ENCODE results near the gene MINDY3.
A peak's percentile ranks its signal among the peaks of the same experiment; 100 is the strongest.

MINDY3 gene

DNA sequence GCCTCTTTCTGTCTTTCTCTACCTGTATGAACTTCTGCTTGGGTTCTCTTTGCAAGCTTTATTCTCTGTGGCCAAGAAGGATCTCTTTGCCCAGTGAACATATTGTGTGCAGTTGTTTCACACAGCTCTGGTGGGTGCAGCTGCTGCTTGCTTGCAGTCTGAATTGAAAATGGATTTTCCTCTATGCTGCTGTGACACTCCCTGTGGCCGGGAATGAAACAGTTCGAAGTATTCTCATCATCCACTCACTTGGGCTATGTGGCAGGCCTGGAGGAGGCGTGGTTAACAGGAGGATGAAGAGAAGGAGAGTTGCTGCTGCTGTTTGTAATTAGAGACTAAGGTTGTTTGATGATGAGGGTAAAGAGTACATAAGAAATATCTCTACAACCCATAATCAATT, 112.2 kb downstream of the MINDY3 start:
- TF ChIP-seq, protein P1, sequence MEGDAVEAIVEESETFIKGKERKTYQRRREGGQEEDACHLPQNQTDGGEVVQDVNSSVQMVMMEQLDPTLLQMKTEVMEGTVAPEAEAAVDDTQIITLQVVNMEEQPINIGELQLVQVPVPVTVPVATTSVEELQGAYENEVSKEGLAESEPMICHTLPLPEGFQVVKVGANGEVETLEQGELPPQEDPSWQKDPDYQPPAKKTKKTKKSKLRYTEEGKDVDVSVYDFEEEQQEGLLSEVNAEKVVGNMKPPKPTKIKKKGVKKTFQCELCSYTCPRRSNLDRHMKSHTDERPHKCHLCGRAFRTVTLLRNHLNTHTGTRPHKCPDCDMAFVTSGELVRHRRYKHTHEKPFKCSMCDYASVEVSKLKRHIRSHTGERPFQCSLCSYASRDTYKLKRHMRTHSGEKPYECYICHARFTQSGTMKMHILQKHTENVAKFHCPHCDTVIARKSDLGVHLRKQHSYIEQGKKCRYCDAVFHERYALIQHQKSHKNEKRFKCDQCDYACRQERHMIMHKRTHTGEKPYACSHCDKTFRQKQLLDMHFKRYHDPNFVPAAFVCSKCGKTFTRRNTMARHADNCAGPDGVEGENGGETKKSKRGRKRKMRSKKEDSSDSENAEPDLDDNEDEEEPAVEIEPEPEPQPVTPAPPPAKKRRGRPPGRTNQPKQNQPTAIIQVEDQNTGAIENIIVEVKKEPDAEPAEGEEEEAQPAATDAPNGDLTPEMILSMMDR (conservative IDR thresholded peaks at IDR 0.05): no peak
- H3K27ac ChIP-seq: no peak overlapping the region

DNA sequence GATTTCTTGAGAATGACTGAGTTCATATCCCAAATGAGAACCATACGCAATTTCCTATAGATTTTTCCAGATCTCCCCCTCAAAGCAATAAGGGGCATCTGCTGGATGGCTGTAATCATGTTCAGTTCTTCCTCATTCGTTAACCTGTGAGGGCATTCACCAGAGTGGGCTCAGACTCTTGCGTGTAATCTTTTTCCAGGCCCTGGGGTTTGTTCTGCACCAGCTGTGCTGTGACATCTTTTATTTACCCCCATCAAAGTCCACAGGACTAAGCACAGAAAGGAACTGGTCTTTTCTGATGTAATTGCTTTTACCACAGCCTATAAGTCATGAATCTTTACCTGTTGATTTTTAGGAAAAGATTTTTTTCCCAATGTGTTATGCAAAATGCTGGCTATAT, 112.7 kb downstream of the MINDY3 start:
- no peak overlapping the region for H3K27ac ChIP-seq
- TF ChIP-seq, protein P1 (conservative IDR thresholded peaks at IDR 0.05): no peak

DNA sequence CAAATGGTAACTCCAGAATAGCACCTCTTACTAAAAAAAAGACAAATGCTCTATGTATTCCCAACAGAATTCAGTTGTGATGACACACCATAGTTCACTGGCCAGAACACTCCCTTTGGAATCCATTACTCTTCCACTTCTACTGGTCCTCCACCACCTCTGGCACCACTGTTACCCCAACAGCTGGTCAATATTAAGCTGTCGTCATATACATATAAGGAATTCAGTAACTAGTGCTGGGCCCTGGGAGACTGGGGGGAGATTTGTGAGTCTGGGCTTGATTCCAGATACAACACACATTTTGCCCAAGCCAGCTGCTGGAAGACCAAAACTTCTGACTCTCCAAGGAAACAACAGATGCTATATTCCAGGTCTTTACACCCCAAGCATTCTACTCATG, 114.6 kb downstream of the MINDY3 start:
- H3K27ac ChIP-seq: no peak overlapping the region
- TF ChIP-seq, protein P1 (conservative IDR thresholded peaks at IDR 0.05): no peak

DNA sequence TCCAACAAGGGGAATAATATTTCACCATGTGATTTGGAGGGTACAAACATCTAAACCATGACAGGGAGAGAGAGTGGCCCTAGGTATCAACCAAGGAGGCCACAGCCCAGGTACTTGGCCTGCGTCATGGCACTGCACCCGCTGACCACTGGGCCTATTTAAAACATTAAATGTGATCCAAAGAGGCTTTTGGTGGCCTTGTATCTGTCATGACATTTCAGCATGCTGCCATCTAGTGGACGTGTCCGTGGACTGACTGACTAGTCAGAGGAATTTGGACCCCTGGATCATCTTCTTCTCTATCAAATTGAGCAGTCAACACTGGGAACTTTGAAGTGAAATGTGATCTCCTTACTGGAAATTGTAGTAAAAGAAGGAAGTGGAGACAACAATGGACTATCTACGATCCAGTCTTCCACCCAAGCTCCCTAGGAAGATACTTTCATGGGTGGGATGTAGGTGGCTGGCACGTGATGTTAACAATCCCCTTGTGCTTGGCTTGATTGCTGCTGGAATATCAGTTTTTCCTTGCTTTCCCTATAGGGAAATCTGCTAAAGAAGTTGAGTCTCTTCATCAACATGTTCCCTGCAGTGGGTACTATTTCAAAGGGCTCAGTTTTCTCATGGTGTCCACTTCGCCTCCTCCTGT, 116.0 kb downstream of the MINDY3 start:
- H3K27ac ChIP-seq: no peak overlapping the region
- TF ChIP-seq, protein P1 (conservative IDR thresholded peaks at IDR 0.05): peak; percentile 67

DNA sequence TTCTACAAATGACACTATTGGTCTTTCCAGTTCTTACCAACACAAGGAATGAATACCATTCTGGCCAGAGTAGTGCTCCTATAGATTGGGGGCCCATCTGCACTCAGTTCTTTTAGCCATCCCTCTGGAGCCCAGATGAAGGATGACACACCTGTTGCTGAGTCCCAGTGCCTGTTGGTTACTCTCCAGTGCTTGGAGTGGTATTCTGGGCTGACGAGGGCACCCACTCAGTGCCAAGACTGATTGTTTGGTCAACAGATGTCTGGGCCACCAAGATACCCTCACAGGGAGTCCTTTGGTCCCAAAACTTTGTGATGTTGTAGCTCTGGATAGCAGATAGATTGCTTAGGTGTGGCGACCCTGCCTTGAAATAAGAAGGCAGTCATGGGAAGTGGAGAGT, 116.9 kb downstream of the MINDY3 start:
- TF ChIP-seq, protein P1 (conservative IDR thresholded peaks at IDR 0.05): no peak
- no peak overlapping the region for H3K27ac ChIP-seq

DNA sequence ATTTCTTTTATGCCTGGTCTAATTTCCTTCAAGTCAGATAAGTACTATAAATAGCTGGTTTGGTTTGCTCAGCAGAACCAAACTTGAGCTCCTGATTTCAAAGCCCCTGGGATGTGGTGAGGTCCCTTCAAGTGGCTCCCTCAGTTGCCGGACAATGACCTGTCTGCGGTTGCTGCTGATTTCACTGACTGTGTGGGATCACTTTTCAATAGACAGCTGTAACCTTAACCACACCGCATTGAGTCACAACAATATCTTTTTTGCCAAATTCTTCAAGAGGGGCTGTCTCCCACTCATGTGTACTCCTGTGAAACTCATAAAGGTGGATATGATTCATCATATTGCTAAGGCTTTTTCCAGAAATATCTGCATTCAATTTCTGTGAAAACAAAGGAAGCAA, 117.5 kb downstream of the MINDY3 start:
- TF ChIP-seq, protein P1 (conservative IDR thresholded peaks at IDR 0.05): no peak
- H3K27ac ChIP-seq: no peak overlapping the region

DNA sequence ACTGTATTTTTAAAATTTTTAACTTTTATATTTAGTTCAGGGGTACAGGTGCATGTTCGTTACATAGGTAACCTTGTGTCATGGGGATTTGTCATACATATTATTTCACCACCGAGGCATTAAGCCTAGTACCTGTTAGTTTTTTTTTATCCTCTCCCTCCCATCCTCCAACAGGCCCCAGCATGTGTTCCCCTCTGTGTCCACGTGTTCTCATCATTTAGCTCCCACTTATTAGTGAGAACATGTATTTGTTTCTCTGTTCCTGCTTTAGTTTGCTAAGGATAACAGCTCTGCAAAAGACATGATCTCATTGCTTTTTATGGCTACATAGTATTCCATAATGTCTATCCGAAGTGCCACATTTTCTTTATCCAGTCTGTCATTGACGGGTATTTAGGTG, 118.2 kb downstream of the MINDY3 start:
- TF ChIP-seq, protein P1 (conservative IDR thresholded peaks at IDR 0.05): no peak
- no peak overlapping the region for H3K27ac ChIP-seq

All from VCaP (cell line).